NT2/D1 (cell line): ENCODE results near the gene HNRNPK.

Experiments
- DNase-seq: peaks from one replicate; pipeline ENCODE4 v3.0.0-alpha.2; 2011; ENCODE audit warnings: low read depth, low spot score
- H3K27me3 ChIP-seq: 2 replicates; pipeline ENCODE4 v1.6.0; 2011; ENCODE audit warnings: mild to moderate bottlenecking; ENCODE audit not compliant: insufficient read length, insufficient read depth
- H3K36me3 ChIP-seq: 2 replicates; pipeline ENCODE4 v1.6.1; 2011; ENCODE audit warnings: mild to moderate bottlenecking, low read length, mixed read lengths; ENCODE audit not compliant: insufficient read depth, insufficient read length
- H3K4me1 ChIP-seq: 2 replicates; pipeline ENCODE4 v1.5.1; 2011; ENCODE audit not compliant: insufficient read depth, insufficient read length
- H3K4me3 ChIP-seq: 2 replicates; pipeline ENCODE4 v1.5.1; 2011; ENCODE audit warnings: low read depth; ENCODE audit not compliant: insufficient read length
- H3K9ac ChIP-seq: 2 replicates; pipeline ENCODE4 v1.6.0; 2011; ENCODE audit warnings: low read depth; ENCODE audit not compliant: insufficient read length
- H3K9me3 ChIP-seq: 2 replicates; pipeline ENCODE4 v1.5.1; 2011; ENCODE audit warnings: mild to moderate bottlenecking, low read length; ENCODE audit not compliant: insufficient read depth
- SUZ12 ChIP-seq: IDR thresholded peaks from 2 replicates; pipeline ENCODE4 v1.6.1; 2011; ENCODE audit not compliant: insufficient read length, insufficient read depth; ENCODE audit errors: extremely low read depth
- YY1 ChIP-seq: IDR thresholded peaks from 2 replicates; pipeline ENCODE4 v1.6.1; 2011; ENCODE audit not compliant: insufficient read length, insufficient read depth
- ZNF274 ChIP-seq: IDR thresholded peaks from 2 replicates; pipeline ENCODE4 v1.6.1; 2011; ENCODE audit warnings: mild to moderate bottlenecking, low read depth, low read length

Gene HNRNPK

GRCh38 chr9:83979812-83980394 is at the start of gene HNRNPK:
TSS of gene HNRNPK (minus strand) at chr9:83980215. CDS start at chr9:83978252, 1,963 bp downstream.
- no peaks in the 10 kb centered on the region for H3K9me3 ChIP-seq
- H3K36me3 ChIP-seq = peaks cover 49% of the 10 kb centered on the region
- no peaks in the 10 kb centered on the region for H3K27me3 ChIP-seq
- H3K4me3 ChIP-seq = peak within 1 kb of the TSS; percentile 100
- peak; percentile 98 for DNase-seq
- H3K9ac ChIP-seq = peak within 1 kb of the TSS; percentile 100
- no peak for TF ChIP-seq ZNF274
- TF ChIP-seq SUZ12 = no peak
- TF ChIP-seq YY1 = no peak
- H3K4me1 ChIP-seq = peaks cover 3% of the 10 kb centered on the region

- no peaks in the 10 kb centered on the region for H3K27me3 ChIP-seq
- H3K9me3 ChIP-seq = no peaks in the 10 kb centered on the region
- TF ChIP-seq ZNF274 = no peak
- no peak for TF ChIP-seq SUZ12
- no peak for TF ChIP-seq YY1
- H3K9ac ChIP-seq = no peak overlapping the region
- DNase-seq = no peak
- no peaks in the 10 kb centered on the region for H3K4me1 ChIP-seq
- no peak overlapping the region for H3K4me3 ChIP-seq
- H3K36me3 ChIP-seq = no peaks in the 10 kb centered on the region
These were observed 47.2 kb upstream of the HNRNPK start for GRCh38 chr9:84027201-84027600.

GRCh38 chr9:84024041-84024575 is 44.1 kb upstream of the HNRNPK start:
- no peak overlapping the region for H3K9ac ChIP-seq
- H3K4me3 ChIP-seq = no peak overlapping the region
- no peaks in the 10 kb centered on the region for H3K36me3 ChIP-seq
- H3K4me1 ChIP-seq = no peaks in the 10 kb centered on the region
- H3K27me3 ChIP-seq = no peaks in the 10 kb centered on the region
- TF ChIP-seq YY1 = no peak
- TF ChIP-seq SUZ12 = no peak
- TF ChIP-seq ZNF274 = no peak
- DNase-seq = no peak
- no peaks in the 10 kb centered on the region for H3K9me3 ChIP-seq

GRCh38 chr9:84007662-84008061 is 27.6 kb upstream of the HNRNPK start:
- Histone ChIP-seq H3K36me3 (no peaks in the 10 kb centered on the region), H3K4me3 (no peak overlapping the region), H3K9me3 (no peaks in the 10 kb centered on the region; the same call in 1 of the 2 replicates), H3K9ac (no peak overlapping the region), H3K27me3 (no peaks in the 10 kb centered on the region), H3K4me1 (no peaks in the 10 kb centered on the region)
- DNase-seq = no peak
- TF ChIP-seq SUZ12 = no peak
- no peak for TF ChIP-seq YY1
- no peak for TF ChIP-seq ZNF274

- Histone ChIP-seq H3K36me3 (peaks cover 34% of the 10 kb centered on the region), H3K27me3 (no peaks in the 10 kb centered on the region), H3K9ac (no peak overlapping the region), H3K4me3 (no peak overlapping the region), H3K4me1 (no peaks in the 10 kb centered on the region), H3K9me3 (no peaks in the 10 kb centered on the region; the same call in 1 of the 2 replicates)
- DNase-seq = no peak
- no peak for TF ChIP-seq YY1
- TF ChIP-seq ZNF274 = no peak
- no peak for TF ChIP-seq SUZ12
These were observed 23.2 kb upstream of the HNRNPK start for GRCh38 chr9:84003246-84003645.

- TF ChIP-seq YY1 (no peak), SUZ12 (no peak), ZNF274 (no peak)
- Histone ChIP-seq H3K9ac (no peak overlapping the region), H3K36me3 (peaks cover 36% of the 10 kb centered on the region), H3K4me3 (no peak overlapping the region), H3K4me1 (no peaks in the 10 kb centered on the region), H3K27me3 (no peaks in the 10 kb centered on the region), H3K9me3 (no peaks in the 10 kb centered on the region; the same call in 1 of the 2 replicates)
- DNase-seq = no peak
These were observed 22.3 kb upstream of the HNRNPK start for GRCh38 chr9:84002344-84002743.

- no peak for TF ChIP-seq YY1
- TF ChIP-seq SUZ12 = no peak
- no peak for TF ChIP-seq ZNF274
These were observed 21.6 kb upstream of the HNRNPK start for GRCh38 chr9:84001621-84002020.

More at GRCh38 chr9:84001621-84002020, 21.6 kb upstream of the HNRNPK start:
- no peaks in the 10 kb centered on the region for H3K4me1 ChIP-seq
- no peaks in the 10 kb centered on the region for H3K9me3 ChIP-seq
- H3K27me3 ChIP-seq = no peaks in the 10 kb centered on the region
- no peak overlapping the region for H3K4me3 ChIP-seq
- H3K9ac ChIP-seq = no peak overlapping the region
- H3K36me3 ChIP-seq = peaks cover 36% of the 10 kb centered on the region
- DNase-seq = no peak
